CD4-positive, CD25-positive, alpha-beta regulatory T cell (primary cell): ENCODE data around the gene FAM120AOS. TPM values are rescaled to one million over a fixed set of nuclear protein-coding genes. Genes with fewer than 3 reads are reported as not detected.
A peak's percentile ranks its signal among the peaks of the same experiment; 100 is the strongest.

ENCODE experiments used
- ATAC-seq, 2 donors: fragments of 150-1000 bp; cut with Tn5 transposase; one replicate each; pipeline ENCODE4 v1.10.0; 2021; ENCODE audit warnings: low read depth in 2 of 2, moderate number of reproducible peaks in 2 of 2, moderate library complexity in 1 of 2
- DNase-seq, 3 donors: peaks; one replicate each; pipeline versions ENCODE4 v3.0.0 to v3.0.0-alpha.2; 2012 to 2022; ENCODE audit warnings: mixed read lengths in 1 of 3
- H3K27ac ChIP-seq: one replicate; pipeline ENCODE4 v1.7.0; 2013; ENCODE audit warnings: mild to moderate bottlenecking, low read length; ENCODE audit not compliant: insufficient read depth, poor library complexity, severe bottlenecking
- H3K27me3 ChIP-seq: one replicate; pipeline ENCODE4 v1.7.0; 2013; ENCODE audit warnings: low read length; ENCODE audit not compliant: control insufficient read depth, insufficient read depth
- H3K36me3 ChIP-seq: one replicate; pipeline ENCODE4 v1.7.0; 2013; ENCODE audit warnings: mild to moderate bottlenecking, low read length, moderate library complexity; ENCODE audit not compliant: control insufficient read depth, insufficient read depth
- H3K4me1 ChIP-seq: 2 replicates; pipeline ENCODE4 v1.7.0; 2013; ENCODE audit warnings: mild to moderate bottlenecking, low read length; ENCODE audit not compliant: insufficient read depth, control insufficient read depth, poor library complexity, severe bottlenecking
- H3K4me3 ChIP-seq: one replicate; pipeline ENCODE4 v1.7.0; 2013; ENCODE audit warnings: low read depth, mild to moderate bottlenecking, low read length, moderate library complexity
- H3K9me3 ChIP-seq, 2 experiments: 1 replicate in 1 of 2; 2 replicates in 1 of 2; pipeline ENCODE4 v1.7.0; 2013; ENCODE audit warnings: low read length in 2 of 2, mild to moderate bottlenecking in 1 of 2, moderate library complexity in 1 of 2; ENCODE audit not compliant: control insufficient read depth in 2 of 2
- H3K27ac Mint-ChIP-seq, 3 donors: one replicate each; pipeline ENCODE4 v1.8.0; 2020 to 2022; ENCODE audit warnings: mild to moderate bottlenecking in 3 of 3, mixed read lengths in 3 of 3, moderate library complexity in 2 of 3
- H3K27me3 Mint-ChIP-seq: one replicate; pipeline ENCODE4 v1.8.0; 2022; ENCODE audit warnings: mild to moderate bottlenecking, mixed read lengths
- H3K36me3 Mint-ChIP-seq: one replicate; pipeline ENCODE4 v1.8.0; 2020; ENCODE audit warnings: mixed read lengths
- H3K4me1 Mint-ChIP-seq, 4 donors: one replicate each; pipeline ENCODE4 v1.8.0; 2020 to 2022; ENCODE audit warnings: mixed read lengths in 4 of 4, mild to moderate bottlenecking in 1 of 4
- H3K4me3 Mint-ChIP-seq, 4 donors: one replicate each; pipeline ENCODE4 v1.8.0; 2020 to 2022; ENCODE audit warnings: mild to moderate bottlenecking in 4 of 4, mixed read lengths in 4 of 4, moderate library complexity in 3 of 4
- H3K9me3 Mint-ChIP-seq, 7 donors: one replicate each; pipeline ENCODE4 v1.8.0; 2020 to 2022; ENCODE audit warnings: mixed read lengths in 7 of 7, mild to moderate bottlenecking in 3 of 7, moderate library complexity in 2 of 7
- polyA plus RNA-seq, 4 donors: library from polyadenylated mRNA; unstranded; fragments of 300-500 nt; fragmentation: Illumina TruSeq; gene quantifications; one replicate each; pipeline ENCODE4 v1.2.3, GENCODE V29; 2021
- total RNA-seq: library from RNA; stranded (reverse); gene quantifications from one replicate; pipeline ENCODE4 v1.2.3, GENCODE V29; 2022

The FAM120AOS gene
- total and polyA plus RNA-seq, 5 donors from 2014 or later: 45.7 to 64.3 (median 52.1) TPM

- Mint-ChIP-seq H3K36me3 (peaks cover 2% of the 10 kb centered on the region), H3K4me3 (no peak overlapping the region), H3K4me1 (no peaks in the 10 kb centered on the region), H3K27ac (no peak overlapping the region), H3K27me3 (peaks cover 45% of the 10 kb centered on the region), H3K9me3 (peaks cover 4 to 11% (median 9%) of the 10 kb centered on the region in 7 donors)
- Histone ChIP-seq H3K27ac (no peak overlapping the region), H3K4me1 (no peaks in the 10 kb centered on the region), H3K9me3 (peaks cover 9 to 20% of the 10 kb centered on the region in 2 experiments), H3K36me3 (no peaks in the 10 kb centered on the region), H3K4me3 (no peak overlapping the region), H3K27me3 (peaks cover 9% of the 10 kb centered on the region)
- DNase-seq: no peak
- ATAC-seq: no peak
Observed at GRCh38 chr9:93422977-93423616, 30.3 kb downstream of the FAM120AOS start.

DNA sequence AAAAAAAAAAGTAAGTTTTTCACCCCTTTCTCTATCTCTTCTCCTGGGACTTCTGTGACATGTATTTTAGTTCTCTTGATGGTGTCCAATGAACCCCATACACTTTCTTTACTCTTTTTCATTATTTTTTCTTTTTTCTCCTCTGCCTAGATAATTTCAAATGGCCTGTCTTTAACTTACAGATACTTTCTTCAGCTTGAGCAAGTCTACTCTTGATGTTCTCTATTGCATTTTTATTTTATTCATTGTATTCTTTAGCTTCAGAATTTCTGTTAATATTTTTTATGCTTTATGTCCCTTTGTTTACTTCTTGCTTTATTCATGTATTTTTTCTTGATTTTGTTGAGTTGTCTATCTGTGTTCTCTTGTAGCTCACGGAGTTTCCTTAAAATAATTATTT lies 34.4 kb downstream of the FAM120AOS start:
- no peaks in the 10 kb centered on the region for H3K36me3 ChIP-seq
- peaks cover 15 to 29% of the 10 kb centered on the region in 2 experiments for H3K9me3 ChIP-seq
- no peak overlapping the region for H3K4me3 ChIP-seq
- peaks cover 5 to 16% (median 6%) of the 10 kb centered on the region in 7 donors for H3K9me3 Mint-ChIP-seq
- ATAC-seq (no peak), DNase-seq (no peak)
- no peak overlapping the region for H3K4me3 Mint-ChIP-seq
- peaks cover 3% of the 10 kb centered on the region for H3K27me3 ChIP-seq
- H3K27ac Mint-ChIP-seq: peak overlapping the region in 1 of 3 donors; percentile 32
- no peaks in the 10 kb centered on the region for H3K4me1 Mint-ChIP-seq
- peaks cover 2% of the 10 kb centered on the region for H3K36me3 Mint-ChIP-seq
- no peaks in the 10 kb centered on the region for H3K4me1 ChIP-seq
- no peak overlapping the region for H3K27ac ChIP-seq
- peaks cover 40% of the 10 kb centered on the region for H3K27me3 Mint-ChIP-seq

- Histone ChIP-seq H3K27ac (no peak overlapping the region), H3K36me3 (no peaks in the 10 kb centered on the region), H3K9me3 (peaks cover 15 to 29% of the 10 kb centered on the region in 2 experiments), H3K4me3 (no peak overlapping the region), H3K27me3 (peaks cover 9% of the 10 kb centered on the region), H3K4me1 (no peaks in the 10 kb centered on the region)
- Mint-ChIP-seq H3K9me3 (peaks cover 5 to 18% (median 7%) of the 10 kb centered on the region in 7 donors), H3K27ac (peak overlapping the region in 1 of 3 donors; percentile 83), H3K4me1 (no peaks in the 10 kb centered on the region), H3K36me3 (peaks cover 2% of the 10 kb centered on the region), H3K27me3 (peaks cover 37% of the 10 kb centered on the region), H3K4me3 (no peak overlapping the region)
- DNase-seq (no peak), ATAC-seq (no peak)
Observed at GRCh38 chr9:93417538-93417937, 35.8 kb downstream of the FAM120AOS start.

- ATAC-seq (no peak), DNase-seq (no peak)
- H3K36me3 ChIP-seq: no peaks in the 10 kb centered on the region
- Mint-ChIP-seq H3K27ac (no peak overlapping the region), H3K4me3 (no peak overlapping the region), H3K4me1 (no peaks in the 10 kb centered on the region), H3K36me3 (peaks cover 2% of the 10 kb centered on the region), H3K9me3 (peaks cover 5 to 18% (median 7%) of the 10 kb centered on the region in 7 donors), H3K27me3 (peaks cover 41% of the 10 kb centered on the region)
- peaks cover 10% of the 10 kb centered on the region for H3K27me3 ChIP-seq
- no peaks in the 10 kb centered on the region for H3K4me1 ChIP-seq
- H3K9me3 ChIP-seq: peaks cover 15 to 29% of the 10 kb centered on the region in 2 experiments
- H3K4me3 ChIP-seq: no peak overlapping the region
- H3K27ac ChIP-seq: no peak overlapping the region
Observed at GRCh38 chr9:93416530-93417235, 36.7 kb downstream of the FAM120AOS start.

DNA sequence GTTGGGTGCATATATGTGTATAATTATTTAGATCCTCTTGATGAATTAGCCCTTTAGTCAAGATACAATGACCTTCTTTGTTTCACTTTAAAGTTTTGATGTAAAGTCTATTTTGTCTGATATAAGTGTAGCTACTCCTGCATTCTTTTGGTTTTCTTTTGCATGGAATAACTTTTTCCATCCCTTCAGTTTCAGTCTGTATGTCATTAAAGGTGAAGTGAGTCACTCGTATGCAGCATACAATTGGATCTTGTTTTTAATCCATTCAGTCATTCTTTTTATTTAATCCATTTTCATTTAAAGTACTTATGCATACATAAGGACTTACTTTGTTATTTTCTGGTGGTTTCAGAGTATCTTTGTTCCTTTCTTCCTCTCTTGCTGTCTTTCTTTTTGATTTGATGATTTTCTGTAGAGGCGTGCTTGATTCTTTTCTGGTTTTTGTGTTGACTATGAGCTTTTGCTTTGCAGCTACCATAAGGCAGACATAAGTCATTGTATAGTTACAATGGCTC lies 38.1 kb downstream of the FAM120AOS start:
- Mint-ChIP-seq H3K27me3 (peaks cover 46% of the 10 kb centered on the region), H3K9me3 (peaks cover 4 to 18% (median 7%) of the 10 kb centered on the region in 7 donors)

DNA sequence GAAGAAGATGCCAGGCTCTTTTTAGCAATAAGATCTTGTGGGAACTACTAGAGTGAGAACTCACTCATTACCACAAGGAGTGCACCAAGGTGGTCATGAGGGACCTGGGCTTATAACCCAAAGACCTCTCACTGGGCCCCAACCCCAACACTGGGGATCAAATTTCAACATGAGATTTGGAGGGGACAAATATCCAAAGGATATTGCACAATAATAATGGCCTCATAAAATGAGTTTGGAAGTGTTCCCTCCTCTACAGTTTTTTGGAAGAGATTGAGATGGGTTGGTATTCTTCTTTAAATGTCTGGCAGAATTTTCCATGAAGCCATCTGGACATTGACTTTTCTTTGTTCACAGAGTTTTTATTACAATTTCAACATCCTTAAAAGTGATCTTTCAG lies 39.9 kb downstream of the FAM120AOS start:
- Histone ChIP-seq H3K27ac (no peak overlapping the region), H3K27me3 (peaks cover 13% of the 10 kb centered on the region), H3K4me3 (no peak overlapping the region), H3K36me3 (no peaks in the 10 kb centered on the region), H3K9me3 (peaks cover 7 to 12% of the 10 kb centered on the region in 2 experiments), H3K4me1 (no peaks in the 10 kb centered on the region)
- DNase-seq (no peak), ATAC-seq (no peak)
- peaks cover 0 to 13% (median 3%) of the 10 kb centered on the region in 7 donors for H3K9me3 Mint-ChIP-seq
- H3K4me1 Mint-ChIP-seq: no peaks in the 10 kb centered on the region
- H3K27ac Mint-ChIP-seq: no peak overlapping the region
- no peak overlapping the region for H3K4me3 Mint-ChIP-seq
- no peaks in the 10 kb centered on the region for H3K36me3 Mint-ChIP-seq
- peaks cover 46% of the 10 kb centered on the region for H3K27me3 Mint-ChIP-seq

More for the DNA sequence above, 38.1 kb downstream of the FAM120AOS start:
- Histone ChIP-seq H3K36me3 (no peaks in the 10 kb centered on the region), H3K4me1 (no peaks in the 10 kb centered on the region), H3K4me3 (no peak overlapping the region), H3K27me3 (peaks cover 13% of the 10 kb centered on the region), H3K27ac (no peak overlapping the region), H3K9me3 (peaks cover 15 to 29% of the 10 kb centered on the region in 2 experiments)
- Mint-ChIP-seq H3K4me1 (no peaks in the 10 kb centered on the region), H3K4me3 (no peak overlapping the region), H3K27ac (no peak overlapping the region), H3K36me3 (peaks cover 1% of the 10 kb centered on the region)
- no peak for ATAC-seq
- no peak for DNase-seq

GRCh38 chr9:93406371-93406770 lies 47.0 kb downstream of the FAM120AOS start:
- Histone ChIP-seq H3K4me1 (no peaks in the 10 kb centered on the region), H3K4me3 (no peak overlapping the region), H3K27ac (no peak overlapping the region), H3K9me3 (no peaks in the 10 kb centered on the region), H3K27me3 (peaks cover 2% of the 10 kb centered on the region), H3K36me3 (no peaks in the 10 kb centered on the region)
- H3K9me3 Mint-ChIP-seq: peaks cover 0 to 3% (median 0%) of the 10 kb centered on the region in 7 donors
- DNase-seq (no peak), ATAC-seq (no peak)
- no peak overlapping the region for H3K27ac Mint-ChIP-seq
- H3K4me3 Mint-ChIP-seq: no peak overlapping the region
- H3K4me1 Mint-ChIP-seq: peaks cover 0 to 4% (median 0%) of the 10 kb centered on the region in 4 donors
- peaks cover 12% of the 10 kb centered on the region for H3K27me3 Mint-ChIP-seq
- no peaks in the 10 kb centered on the region for H3K36me3 Mint-ChIP-seq
